Hindlimb muscle (tissue), 1 donor: Measurements from ENCODE around the gene GASK1A. TPM values are rescaled to one million over a fixed set of nuclear protein-coding genes. Genes with fewer than 3 reads are reported as not detected.
"Not testable (repeated sequence)": the region's sequence is repeated elsewhere in the genome, so short reads cannot be mapped to it uniquely, and the experiment has no call there.

Experiments used
- DNase-seq: peaks from one replicate; pipeline ENCODE4 v3.0.0-alpha.2; 2013
- polyA plus RNA-seq: library from polyadenylated mRNA; unstranded; fragments of 120-200 nt; gene quantifications from one replicate; pipeline ENCODE4 v1.2.1, GENCODE V29; 2013; ENCODE audit not compliant: insufficient read length

Gene GASK1A
- polyA plus RNA-seq, result 6.1 TPM

DNA sequence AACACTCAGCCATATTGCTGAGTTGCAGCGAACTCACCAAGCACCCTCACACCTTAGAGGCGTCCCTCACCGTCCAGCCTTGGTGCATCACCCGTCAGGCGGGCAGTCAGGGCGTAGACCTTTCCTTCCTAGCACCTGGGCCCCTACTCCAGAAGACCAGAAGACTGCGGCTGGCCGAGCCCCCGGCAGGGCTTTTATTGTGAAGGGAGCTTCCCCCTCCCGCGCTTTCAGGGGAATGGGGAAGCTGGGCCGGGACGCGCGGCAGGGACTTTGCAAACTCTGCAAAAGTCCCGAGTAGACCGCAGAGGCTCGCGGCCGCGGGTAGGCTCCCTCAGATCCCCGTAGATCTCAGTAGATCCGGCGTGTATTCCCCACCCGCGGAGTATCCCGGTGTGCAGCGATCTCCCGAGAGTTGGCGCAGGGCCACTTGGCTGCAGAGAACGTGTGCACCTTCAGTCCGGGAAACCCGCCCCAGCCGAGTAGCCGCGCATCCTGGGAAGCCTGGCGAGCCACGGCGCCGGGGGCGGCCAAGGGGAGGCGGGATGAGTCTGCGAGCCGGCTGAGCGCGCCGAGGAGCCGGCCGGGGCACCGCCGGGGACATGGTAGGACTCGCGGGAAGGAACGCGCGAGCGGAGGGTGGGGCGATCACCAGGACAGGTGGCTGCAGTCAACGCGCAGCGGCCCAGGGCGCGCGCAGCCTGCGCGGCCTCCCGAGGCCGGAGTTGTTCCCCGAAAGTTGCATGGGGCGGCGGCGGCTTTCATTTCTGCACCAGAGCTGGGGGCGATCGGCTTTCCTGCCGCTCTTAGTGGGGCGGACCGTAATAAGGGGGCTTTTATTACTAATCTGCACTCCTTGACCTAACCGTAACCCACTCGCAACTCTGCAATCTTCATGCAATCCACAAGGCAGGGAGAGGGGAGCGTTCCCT lies at the start of gene GASK1A:
TSS of gene GASK1A (plus strand) at position 268 of the 929 bp plus-strand sequence. CDS start at position 600, 332 bp downstream.
- peak; percentile 79 for DNase-seq

DNA sequence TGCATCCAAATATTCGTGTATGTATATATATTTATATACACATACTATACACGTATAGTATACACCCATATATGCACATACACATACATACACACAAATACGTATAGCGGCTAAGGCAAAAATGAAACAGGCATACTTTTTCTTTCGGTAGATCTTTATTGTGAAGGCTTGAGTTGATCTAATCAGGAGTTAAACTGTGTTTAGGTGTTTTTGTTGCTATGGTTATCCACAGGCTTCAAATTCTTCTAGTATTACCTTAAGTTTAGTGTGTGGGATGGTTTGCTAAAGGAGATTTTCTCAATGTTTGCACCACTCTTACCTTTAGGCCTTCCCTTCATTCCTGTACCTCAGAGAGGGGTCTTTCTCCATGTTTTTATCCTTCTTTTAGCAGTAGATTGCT lies 45.0 kb upstream of the GASK1A start:
- no peak for DNase-seq

DNA sequence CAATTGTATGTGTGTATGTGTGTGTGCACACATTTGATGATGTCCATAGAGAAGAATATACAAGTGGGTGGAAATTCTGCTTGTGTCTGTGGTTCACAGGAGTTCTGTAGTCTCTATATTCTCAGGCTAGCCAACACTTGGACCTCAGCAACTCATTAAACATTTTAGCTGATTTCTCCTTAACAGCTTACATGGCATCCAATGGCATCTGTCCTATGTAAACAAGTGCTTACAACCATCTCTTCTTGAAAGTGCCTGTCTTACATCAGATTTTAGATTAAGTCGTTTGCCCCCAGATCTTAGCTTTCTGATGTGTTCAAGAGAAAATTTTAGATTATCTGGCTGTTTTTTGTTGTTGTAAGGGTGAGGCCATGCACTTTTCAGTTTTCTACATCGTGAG lies 44.2 kb upstream of the GASK1A start:
- DNase-seq, result no peak

DNA sequence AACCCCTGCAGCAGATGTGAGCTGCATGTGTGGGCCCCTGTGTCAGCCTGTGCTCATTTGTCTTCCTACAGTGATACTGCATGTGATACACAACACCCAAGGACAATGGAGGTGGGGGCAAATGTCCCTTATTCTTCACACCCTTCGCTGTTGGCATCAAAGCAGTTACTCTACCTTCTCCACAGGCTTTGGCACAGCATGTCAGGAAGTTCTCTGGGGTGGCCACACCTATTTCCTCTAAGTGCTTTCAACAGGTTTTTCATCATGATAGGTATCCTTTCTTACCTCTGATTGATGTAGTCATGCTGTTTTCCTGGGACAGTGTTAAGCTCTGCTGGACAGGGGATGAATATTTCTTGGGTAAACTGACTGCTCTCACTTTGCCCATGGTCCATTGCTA lies 43.6 kb upstream of the GASK1A start:
- no peak for DNase-seq

DNA sequence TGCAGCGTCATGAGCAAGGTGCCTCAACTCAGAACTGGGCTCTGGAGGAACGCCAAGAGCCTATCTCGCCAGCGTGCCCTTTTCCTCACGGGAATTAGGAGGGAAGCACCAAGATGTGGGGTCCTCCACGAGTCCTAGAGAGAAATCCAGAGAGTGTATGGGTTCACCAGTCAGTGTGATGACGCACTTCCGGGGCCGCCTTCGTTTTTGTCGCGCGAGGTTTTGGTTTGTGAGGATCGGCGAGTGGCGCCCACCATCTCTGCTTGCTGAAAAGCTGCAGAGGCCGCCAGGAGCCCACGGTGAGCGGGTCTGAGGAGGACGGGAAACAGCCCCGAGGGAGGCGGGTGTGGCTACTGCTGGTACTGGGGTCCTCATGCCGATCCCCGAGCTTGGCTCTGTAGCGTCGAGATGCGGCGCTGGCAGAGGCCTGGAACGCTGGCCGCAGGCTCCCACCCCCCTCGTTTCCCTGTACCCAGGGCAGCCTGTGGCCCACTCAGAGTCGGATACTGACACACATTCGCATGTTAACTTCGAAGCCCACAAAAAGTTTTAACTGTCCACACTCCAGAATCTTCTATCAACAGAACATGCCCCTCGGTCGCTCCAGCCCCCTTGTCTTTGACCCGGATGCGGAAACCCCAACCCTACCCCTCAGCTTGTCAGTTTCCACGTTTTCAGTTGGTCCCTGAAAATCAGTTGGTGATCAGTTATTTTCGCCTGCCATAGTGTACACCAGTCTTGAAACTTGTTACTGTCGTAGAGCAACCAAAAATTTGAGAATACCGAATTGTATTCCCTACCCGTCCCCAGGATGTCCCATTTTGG lies 42.7 kb upstream of the GASK1A start:
- DNase-seq, result peak; percentile 32

DNA sequence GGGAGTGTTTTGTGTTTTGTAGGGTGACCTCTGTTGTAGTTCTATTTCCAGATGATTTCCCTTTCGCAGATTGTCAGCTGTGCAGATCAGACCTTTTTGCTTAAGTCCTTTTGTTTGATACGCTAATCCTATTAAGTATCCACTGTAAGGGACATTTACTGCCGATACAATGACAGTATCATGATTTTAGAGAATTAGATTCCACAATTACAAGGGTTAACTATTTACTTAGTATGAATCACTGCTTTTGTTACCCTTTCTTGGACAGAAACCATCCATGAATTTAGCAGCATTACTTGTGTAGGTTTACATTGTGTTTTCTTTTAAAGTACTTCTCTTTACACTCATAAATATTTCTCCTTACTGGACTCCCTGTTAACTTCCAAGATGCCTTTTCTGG lies 41.8 kb upstream of the GASK1A start:
- no peak for DNase-seq

DNA sequence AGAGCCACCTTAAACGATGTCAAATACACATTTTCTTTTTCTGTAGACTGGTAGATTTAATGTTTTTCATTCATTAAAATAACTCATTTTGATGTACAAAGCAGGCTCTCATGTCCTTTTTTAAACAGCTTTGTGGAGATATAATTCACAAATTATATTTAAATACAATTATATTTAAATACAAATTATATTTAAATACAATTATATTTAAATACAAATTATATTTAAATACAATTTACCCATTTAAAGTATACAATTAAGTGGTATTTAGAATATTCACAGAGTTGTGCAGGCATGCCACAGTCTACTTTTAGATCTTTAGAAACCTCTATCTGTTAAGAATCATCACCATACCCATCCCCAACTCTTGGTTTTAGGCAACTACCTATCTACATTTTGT lies 36.4 kb upstream of the GASK1A start:
- DNase-seq, result no peak

DNA sequence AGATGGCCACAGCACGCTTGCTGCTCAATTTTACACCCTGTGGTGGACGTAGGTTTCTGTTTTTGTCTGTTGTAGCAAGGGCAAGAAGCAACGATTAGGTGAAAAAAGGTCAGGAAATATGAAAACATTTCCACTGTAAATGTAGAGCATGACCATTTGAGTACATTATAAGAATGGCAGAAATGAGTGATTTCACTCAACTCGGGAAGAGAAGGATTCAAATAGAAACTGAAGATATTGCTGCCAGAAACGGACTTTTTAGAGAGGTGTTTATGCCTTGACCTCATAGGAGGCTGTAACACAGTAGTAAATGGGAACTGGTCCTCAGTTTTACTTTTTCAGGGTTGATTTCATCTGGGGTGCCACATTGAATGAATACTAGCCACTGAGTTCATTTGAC lies 33.1 kb upstream of the GASK1A start:
- DNase-seq, result no peak

DNA sequence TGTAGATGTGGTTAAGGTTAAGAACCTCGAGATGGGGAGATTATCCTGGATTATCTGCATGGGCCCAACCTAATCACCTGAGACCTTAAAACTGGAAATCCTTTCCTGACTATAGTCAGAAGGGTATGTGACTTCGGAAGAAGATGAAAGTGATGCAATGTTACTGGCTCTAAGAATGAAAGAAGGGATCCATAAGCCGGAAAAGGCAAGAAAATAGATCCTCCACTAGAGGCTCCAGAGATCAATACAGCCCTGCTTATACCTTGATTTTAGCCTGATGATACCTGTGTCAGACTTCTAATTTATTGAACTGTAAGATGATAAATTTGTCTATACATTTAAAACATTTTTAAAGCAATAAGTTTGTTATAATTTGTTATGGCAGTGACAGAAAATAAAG lies 21.5 kb upstream of the GASK1A start:
- no peak for DNase-seq

DNA sequence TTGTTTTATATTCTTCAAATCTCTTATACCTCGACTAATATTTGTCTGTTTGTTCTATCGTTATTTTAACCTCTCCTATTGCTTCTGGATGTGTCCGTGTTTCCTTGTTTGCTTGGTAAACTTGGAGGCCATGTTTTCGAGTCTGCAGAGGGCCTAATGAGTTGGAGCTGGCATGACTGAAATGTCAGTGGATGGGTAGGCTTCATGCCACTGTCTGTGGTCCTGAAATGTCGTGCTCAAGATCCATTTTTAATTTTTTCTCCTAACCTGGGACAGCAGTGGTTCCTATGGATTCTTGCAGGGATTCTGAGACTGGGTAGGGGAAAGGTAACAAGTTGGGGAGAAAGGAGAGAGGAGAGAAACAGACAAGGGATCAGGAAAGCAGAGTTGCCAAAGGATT lies 18.8 kb upstream of the GASK1A start:
- DNase-seq, result no peak

DNA sequence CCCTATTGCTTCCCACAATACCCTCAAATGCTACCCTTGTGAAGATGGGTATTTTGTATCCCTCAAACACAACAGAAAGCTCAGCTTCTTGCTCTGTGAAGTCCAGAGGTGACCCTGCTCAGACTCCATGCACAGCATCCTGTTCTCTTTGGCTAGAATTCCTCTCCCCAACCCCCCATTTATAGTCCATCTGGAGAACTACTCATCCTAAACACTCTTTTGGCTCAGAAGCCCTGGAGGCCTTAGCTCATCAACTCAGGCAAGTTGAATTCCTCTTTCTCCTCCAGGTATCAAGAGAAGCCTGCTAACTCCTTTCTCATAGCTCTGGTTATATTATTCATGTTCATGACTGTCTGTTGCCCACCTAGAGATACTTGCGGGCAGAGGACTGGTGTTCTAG lies 18.3 kb upstream of the GASK1A start:
- DNase-seq, result no peak

DNA sequence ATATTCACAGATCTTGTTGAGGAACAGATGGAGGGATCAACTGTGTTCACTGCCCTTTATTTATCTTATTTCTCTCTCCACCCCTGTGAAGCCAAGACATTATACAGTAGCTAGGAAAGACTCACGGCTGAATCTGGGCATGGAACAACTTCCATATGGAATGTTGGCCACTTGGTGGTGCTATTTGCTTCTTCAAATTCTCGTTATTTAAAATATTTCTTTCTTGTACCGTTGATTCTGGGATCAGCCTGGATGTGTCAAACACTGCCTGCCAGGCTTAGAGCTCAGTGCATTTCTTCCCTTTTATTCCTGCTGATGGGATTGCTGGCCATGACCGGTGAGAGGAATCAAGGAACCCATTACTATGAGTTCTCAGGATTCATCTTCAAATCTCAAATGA lies 17.5 kb upstream of the GASK1A start:
- peak; percentile 69 for DNase-seq

DNA sequence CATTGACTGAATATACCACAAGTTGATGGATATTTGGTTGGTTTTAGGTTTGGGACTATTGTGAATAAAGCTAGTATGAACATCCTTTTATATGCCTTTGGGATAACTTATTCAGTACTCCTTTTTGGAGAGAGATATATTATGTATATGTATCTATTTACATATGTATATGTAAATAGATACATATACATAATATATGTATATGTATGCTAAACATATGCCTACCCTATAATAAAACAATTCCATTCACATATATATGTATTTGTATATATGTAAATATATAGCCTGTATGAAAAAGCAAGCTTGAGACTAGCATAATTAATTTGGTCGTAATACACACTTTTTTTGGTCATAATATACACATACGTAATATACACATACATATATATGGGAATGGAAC lies 15.8 kb upstream of the GASK1A start:
- no peak for DNase-seq

DNA sequence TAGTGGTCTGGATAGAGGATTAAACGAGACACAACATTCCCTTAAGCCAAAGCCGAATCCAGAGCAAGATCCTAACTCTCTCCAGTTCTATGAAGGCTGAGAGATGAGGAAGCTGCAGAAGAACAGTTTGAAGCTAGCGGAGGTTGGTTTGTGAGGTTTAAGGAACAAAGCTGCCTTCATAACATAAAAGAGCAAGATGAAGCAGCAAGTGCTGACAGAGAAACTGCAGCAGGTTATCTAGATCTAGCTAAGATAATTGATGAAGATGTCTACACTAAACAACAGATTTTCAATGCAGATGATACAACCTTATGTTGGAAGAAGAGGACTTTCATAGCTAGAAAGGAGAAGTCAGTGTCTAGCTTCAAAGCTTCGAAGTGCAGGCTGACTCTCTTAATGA lies 14.8 kb upstream of the GASK1A start:
- DNase-seq, result no peak

DNA sequence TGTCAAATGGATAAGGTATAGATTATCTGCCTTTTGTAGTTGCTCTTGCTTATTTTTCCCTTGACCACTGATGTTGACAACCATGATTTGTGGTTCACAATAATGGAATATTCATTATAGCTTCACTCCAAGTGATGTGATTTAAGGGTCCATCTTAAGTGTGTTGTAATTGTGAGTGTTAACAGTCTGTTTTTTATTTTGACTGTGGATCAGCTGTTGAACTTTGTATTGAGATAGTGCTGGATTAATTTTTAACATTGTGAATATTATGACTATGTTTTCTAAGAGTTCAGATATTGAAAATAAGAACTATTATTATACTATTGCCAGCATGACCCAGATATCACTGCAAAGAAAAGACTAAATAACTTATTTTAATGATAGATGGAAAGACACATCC lies 8.6 kb upstream of the GASK1A start:
- DNase-seq, result no peak

DNA sequence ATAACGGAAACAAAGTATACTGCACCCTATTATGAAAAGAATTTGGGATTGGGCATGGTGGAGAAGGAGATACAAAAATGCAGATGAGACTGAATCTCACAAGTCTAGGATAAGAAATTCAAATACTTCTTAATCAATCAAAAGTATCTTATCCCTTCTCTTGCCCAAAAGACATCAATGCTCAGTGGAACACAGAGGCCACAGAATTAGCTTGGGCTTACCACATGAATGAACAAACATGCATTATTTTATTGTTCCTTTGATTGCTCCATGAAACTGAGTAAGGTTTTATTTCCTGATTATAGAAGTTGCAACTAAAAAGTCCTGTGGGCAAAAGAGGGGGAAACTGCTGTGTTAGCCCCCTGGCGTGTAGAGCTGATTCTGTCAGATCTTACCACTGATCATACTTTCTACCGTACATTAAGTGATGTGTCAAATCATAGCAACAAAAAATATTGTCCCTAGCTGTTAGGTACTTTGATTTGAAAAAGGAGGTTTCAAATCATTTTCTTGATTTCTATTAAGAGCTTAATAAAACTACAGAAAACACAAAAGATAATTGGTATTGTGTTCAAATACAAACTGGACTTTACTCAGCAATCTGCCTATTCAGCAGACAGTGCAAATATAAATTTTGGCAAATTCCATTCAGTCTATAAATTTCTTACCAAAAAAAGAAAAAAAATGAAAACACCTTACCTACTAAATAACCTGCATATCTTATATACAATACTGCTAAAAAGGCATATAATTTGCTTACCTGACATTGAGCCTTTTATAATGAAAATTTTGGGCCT lies 7.9 kb upstream of the GASK1A start:
- no peak for DNase-seq

DNA sequence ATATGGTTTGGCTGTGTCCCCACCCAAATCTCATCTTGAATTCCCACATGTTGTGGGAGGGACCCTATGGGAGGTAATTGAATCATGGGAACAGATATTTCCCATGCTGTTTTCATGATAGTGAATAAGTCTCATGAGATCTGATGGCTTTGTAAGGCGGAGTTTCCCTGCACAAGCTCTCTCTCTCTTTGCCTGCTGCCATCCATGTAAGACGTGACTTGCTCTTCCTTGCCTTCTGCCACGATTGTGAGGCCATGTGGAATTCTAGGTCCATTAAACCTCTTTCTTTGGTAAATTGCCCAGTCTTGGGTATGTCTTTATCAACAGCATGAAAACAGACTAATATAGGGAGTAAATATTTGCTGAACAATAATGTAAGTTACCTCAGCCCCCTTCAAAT lies 4.2 kb upstream of the GASK1A start:
- not testable (repeated sequence) for DNase-seq

DNA sequence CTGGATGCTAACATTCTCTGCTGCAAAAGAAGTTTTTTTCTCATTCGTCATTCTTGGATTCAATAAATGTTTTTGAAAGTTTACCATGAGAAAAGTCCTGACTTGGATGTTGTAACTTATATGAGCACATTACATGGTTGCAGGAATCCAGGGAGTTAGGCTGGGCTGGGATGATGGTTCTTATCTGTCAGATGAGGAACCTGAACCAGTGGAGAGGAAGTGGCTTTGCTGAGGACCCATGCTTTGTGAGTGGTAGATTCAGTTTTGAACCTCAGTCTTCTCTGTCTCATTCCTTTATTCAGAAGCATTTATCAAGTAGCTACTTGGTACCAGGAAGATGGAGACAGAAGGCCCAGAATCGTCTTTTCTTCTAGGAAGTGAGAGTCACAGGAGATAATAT lies 3.7 kb upstream of the GASK1A start:
- no peak for DNase-seq

DNA sequence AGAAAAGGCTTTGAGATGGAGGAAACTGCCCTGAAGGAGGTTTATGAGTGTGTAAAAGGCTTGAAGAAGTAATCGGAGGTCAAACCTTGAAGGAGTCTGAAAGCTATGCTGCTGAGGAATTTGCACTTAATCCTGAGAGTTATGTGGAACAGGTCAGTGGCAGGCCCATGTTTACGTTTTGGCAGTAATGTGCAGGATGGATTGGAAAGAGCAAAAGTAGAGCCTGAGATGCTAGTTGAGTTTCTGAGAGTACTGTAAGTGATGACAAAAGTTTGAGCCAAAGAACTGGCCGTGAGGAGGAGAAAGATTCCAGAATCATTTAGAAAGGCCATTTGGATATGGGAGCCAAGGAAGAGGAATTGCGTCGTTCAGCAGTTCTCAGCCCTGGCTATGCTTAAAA lies 3.2 kb upstream of the GASK1A start:
- no peak for DNase-seq

DNA sequence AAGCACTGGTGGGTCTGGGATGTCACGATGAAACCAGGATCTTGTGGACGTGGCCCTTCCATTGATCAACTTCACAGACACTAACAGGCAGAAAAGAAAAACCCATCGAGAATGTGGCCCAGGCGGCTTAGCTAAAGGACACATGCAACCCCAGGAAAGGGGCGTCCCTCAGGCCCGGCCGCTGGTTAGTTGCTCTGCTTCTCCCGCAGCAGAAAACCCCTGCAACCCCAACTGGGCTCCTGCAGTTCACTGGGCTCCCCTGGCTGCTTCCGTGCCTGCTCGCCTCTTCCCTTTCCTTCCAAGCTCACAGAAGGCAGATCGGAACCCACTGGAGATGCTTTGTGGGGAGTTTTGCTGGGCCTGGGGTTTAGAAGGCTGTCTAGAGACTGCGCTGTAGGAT lies 1.1 kb downstream of the GASK1A start:
- no peak for DNase-seq

DNA sequence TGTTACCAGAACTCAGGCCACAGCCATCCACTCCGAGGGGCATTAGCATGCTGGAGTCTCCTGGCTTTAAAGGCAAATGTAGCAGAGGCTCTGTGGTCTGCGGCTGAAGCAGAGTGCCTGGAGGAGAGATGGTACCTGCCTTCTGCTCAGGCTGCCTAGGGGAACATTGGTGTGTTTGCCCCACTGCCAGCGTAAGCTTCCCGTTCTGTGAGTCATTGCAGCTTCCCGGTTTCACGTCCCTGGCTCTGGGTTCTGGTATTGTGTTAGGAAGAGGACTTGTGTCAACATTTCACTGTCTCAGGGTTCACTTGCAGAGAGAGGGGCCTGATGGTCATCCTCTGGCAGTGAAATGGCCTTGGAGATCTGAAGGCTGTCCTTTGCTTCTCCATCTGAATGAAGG lies 1.8 kb downstream of the GASK1A start:
- DNase-seq, result no peak

DNA sequence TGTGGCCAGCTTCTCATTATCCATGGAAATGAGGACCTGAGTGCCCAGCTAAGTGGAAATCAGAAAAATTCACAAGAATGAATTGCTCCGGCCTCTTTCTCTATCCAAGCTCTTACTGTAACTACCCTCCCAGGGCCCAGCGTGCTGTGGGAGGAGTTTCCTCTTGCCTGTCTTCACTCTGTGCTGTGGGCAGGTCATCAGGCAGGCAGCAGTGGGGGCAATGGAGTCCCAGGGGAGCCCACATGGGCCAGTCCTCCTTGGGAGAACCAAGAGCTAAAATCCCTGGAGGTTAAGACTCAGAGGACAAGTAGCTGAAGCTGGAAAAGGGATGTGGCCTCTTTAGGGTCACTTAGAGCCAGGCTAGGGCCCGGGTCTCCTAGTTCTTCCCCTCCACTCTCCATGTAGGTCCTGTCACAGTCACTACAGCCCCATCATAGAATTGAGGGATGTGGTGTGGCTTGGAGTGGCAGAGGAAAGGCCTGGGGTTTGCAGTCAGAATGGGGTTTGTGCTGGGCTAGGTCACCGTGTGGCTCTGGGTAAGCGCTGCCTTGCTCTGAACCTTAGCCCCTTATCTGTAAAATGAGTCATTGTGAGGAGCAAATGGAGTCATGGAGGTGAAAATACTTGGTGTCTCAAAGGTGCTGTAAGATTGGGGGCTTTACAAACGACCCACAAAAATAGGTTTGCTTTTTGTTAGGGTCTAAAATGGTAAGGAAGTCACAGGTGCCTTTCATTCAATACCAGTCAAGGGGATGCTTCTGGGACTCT lies 3.7 kb downstream of the GASK1A start:
- DNase-seq, result no peak
